Superior temporal gyrus (tissue), 1 donor: ENCODE measurements around the gene METTL8.
"Not testable (repeated sequence)": the region's sequence is repeated elsewhere in the genome, so short reads cannot be mapped to it uniquely, and the experiment has no call there.

Experiments used
- DNase-seq: peaks from one replicate; pipeline ENCODE4 v3.0.0-alpha.2; 2016; ENCODE audit errors: extremely low spot score

Gene METTL8

DNA sequence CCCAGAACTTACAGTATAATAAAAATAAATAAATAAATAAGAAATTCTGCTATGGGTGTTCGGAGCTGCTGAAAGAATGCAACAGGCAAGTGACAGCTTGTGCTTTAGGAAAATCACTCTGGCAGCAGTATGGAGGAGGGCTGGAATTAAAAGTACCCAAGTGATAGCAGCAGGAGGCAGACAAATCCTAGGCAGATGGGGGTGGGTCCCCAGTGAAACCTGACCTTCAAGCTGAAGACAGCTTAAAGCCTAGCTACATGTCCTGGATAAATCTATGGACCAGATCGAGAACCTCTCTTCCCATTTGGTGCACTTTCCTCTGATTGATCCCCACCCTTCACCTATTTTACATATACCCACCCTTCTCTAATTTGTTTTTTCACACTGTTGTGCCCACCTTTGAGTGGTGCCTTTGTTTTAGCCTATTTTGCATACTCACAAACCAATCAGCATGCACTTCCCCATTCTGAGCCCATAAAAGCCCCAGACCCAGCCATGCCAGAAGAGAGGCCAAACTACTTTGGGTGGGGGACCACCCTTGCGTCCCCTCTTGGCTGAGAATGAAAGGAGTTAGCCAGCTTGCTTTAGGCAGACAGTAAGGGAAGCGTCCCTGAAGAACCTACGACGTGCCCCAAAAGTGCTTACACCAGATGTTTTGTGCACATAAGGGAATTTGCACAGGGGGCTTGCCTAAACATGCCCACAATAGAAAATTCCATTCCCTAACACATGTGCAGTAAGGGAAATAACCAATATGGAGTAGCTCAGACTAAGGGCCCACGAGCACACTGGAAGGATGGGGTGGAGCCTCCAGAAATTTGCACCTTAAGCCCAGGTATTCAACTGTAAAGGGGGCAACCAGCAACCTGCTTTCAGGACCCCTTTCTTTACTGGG is 3.0 kb downstream of the METTL8 start:
- DNase-seq: no peak

DNA sequence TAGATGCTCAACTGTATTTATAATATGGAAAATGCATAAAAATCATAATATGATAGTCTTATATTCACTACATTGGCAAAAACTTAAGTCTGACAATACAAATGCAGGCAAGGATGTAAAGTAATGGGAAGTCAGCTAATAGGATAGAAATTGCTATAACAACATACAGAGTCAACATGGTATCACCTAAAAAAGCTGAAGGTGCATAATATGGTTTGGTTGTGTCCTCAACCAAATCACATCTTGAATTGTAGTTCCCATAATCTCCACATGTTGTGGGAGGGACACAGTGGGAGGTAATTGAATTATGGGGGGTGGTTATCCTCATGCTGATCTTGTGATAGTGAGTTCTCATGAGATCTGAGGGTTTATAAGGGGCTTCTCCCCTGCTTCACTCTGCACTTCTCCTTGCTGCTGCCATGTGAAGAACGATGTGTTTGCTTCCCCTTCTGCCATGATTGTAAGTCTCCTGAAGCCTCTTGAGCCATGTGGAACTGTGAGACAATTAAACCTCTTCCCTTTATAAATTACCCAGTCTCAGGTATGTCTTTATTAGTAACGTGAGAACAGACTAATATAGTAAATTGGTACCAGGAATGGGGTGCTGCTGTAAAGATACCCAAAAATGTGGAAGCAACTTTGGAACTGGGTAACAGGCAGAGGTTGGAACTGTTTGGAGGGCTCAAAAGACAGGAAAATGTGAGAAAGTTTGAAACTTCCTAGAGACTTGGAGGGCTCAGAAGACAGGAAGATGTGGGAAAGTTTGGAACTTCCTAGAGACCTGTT is 10.9 kb downstream of the METTL8 start:
- DNase-seq: not testable (repeated sequence)

DNA sequence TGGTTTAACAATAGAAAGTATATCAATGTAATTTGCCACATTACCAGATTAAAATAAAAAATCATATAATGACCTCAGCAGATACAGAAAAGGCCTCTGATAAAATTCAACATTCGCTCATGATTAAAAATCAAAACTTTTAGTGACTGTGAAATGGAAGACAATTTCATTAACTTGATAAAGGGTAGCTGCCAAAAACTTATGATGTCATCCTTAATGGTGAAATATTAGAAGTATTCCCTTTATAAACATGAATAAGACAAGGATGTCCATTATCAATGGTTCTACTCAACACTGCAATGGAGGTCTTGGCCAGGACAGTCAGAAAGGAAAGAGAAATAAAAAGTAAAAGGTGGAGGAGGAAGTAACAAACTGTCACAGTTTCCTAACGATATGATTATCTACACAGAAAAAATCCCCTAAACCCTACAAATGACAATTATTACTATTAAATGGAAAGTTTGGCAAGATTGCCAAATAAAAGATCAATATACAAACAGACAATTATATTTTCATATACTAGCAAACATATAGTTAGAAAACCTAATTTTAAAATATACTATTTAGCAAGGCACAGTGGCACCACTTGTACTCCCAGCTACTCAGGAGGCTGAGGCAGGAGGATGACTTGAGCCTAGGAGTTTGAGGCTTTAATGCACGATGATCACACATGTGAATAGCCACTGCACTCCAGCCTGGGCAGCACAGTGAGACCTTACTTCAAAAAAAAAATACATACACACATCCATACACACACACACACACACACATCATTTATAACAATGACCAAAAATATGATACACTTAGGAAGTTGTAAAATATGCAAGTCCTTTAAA is 12.8 kb downstream of the METTL8 start:
- DNase-seq: no peak

DNA sequence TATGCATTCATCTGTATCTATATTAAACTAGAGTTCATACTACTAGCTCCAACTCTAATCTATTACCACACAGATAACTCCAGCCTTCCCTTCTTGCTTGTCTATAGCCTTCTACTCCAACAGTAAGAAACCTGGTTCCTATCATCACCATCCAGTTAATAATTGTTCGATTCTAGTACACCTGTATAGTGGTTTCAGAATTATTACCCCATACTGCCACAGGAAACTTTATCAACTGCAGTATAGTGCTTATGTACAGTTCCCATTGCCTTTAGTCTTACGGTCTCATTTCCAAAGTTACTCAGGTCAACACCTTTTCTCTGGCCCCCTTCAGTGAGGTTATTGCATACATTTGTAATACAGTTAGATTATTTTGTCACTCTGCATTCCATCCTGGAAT is 14.5 kb downstream of the METTL8 start:
- no peak for DNase-seq

DNA sequence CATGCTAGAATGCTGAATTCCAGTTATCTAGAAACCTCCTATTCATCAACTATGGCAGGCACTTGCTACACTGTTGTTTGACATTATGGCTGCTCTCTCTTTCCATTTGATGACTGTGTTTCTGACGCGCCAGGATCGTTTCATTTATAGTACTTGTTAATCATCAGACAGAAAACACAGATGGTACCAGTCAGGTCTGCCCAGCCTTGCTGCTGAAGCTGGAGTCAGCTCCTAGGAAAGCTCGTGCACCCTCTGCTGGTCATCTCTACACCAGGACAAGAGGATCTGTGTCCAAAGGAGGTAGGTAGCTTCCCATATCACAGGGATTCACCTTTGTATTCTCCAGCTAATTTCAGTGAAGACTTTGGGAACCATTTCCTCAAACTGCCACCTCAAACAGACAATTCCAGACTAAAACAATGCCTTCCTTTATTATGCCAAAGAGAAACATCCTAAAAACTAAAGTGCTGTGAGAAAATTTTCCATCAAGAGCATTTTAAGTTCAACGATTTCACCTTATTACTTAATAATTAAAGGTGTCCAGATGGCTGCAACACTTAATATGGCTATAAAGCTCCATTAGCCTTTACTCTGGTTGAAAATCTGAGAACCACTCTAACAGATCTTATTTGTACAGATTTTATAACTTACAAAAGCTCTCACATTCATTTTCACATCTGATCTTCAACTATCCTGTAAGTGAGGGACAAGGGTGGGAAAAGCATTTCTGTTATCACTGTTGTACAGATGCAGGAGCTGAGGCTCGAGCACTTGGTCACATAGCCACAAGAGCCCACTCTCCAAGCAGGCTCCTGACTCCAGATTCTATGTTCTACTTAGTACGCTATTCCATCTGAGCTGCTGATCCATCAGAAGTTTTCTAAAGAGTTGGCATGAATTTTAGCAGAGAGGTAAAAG is 17.5 kb downstream of the METTL8 start:
- peak; percentile 95 for DNase-seq

DNA sequence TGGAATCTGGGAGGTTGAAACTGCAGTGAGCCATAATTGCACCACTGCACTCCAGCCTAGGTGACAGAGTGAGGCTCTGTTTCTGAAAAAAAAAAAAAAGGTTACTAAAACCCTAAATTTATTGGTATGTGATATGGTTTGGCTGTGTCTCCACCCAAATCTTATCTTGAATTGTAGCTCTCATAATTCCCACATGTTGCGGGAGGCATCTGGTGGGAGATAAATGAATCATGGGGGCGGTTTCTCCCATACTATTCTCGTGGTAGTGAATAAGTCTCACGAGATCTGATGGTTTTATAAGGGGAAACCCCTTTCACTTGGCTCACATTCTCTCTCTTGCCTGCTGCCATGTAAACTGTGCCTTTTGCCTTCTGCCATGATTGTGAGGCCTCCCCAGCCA is 19.1 kb downstream of the METTL8 start:
- DNase-seq: not testable (repeated sequence)

DNA sequence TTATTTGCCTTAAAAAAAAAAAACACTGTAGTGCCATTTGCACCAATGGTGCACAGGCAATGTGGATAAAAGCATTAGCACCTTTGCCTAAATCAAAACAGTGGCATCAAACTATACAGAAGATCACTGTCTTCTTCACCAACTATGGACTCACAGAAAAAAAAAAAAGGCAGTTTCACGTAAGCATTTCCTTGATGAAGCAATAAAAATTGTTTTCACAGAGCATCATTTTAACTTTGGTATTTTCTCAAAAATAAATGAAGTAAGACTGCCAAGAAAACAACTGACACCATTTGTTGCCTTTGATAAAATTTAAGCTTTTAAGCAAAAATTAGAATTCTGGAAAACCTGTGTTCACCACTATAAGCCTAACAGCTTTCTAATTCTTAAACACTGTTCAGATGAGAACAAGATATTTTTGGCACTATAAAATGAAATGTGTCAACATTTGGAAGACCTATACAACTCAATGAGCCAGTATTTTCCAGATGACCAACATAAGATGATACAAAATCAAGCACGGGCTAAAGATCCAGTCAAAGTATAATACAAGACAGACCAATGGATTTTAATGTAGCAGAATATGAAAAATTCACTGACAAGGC is 21.1 kb downstream of the METTL8 start:
- no peak for DNase-seq

DNA sequence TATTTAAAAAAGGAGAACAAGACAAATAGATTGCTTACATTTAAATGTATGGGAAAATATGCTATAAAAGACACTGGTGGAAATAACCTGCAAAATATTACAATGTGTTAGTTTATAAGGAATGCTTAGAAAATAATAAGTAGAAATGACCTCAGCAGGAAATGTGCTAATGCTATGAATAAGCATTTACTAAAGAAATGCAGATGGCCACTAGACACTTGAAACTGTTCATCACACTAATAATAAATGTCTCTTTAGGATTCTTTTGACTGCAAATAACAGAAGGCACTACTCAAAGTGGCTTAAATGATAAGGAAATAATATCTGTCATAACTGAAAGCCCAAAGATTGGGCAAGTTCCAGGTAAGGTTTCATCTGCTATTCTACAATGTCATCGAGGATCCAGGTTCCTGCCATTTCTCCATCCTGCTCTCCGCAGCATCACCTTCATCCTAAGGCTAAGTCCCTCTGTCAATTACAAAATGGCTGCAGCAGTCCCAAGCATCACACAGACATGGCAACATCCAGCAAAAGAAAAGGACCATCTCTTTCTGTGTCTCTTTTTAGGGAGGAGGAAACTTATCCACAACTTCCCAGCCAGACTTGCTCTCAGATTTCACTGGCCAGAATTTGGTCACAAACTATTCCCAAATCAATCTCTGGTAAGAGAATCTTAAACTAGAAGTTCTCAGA is 21.9 kb downstream of the METTL8 start:
- DNase-seq: no peak

DNA sequence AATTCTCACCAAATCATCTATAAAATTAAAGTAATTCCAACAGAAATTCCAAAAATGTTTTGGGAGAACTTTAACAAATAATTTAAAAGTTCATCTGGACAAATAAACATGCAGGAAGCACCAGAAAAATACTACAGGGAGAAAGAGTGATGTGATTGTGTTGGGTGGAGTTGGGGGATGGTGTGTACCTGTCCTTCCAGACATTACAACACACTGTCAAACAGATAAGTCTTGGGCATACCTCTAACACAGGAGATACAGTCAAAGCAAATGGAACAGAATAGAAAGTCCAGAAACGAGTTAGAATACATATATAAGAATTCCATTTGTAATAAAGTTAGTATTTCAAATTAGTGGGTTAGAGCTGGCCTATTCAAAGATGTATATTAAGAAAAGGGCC is 22.6 kb downstream of the METTL8 start:
- no peak for DNase-seq

DNA sequence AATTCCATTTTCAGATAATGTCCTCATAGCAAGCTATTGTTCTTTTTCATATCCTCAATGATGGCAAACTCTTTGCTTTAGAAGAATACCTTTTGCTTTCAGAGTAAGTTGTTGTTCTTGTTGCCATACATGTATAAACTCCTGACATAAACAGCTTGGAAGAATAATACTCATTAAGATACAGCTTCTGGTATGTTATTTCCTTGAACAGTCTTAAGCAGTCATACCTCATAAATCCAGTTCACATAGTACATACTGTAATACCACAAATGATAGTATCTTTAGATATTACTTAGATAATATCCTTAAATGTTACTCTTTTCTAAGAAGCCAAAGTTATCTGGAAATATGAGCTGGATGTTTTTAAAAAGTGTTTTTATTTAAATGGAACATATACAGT is 23.2 kb downstream of the METTL8 start:
- no peak for DNase-seq

DNA sequence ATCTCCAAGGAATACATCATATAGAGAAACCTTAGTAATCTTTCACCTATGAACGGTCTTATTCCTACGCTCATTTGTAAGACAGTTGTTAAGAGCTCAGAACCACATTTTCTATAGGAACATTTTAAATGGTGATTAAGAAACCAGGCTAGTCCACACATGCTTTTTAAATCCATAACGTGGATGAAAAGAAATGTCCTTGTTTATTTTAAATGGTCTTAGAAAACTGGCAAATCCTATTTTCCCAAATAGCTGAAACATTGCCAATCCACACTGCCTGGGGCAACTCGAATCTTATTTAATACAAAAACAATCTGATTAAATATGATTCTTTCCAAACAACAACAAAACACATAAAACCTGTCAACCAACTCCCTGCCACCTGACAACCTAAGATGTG is 23.7 kb downstream of the METTL8 start:
- no peak for DNase-seq

DNA sequence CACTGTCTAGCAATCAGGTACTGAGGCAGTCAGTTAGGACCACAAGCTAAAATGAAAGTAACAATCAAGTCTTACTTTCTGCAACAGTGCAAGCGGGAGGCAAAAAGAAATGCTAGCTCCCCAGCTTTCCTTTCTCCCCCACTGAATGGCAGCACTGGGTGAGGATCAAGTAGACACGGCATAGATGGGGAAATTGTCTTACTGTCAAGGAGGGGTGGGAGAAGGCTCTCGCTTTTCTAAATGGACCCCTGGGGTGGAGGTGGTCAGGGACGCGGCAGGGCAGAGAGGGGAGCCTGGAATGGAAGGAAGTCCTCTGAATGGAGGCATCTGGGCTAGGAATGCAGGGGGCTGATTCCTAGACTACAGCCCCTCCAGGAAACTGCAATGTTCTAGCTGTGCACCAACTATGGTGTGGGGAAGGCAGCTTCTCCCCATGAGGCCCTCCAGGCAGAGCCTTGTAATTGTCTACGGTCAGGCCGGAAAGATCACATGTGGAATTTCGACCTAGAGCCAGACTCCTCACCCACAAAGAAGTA is 24.3 kb downstream of the METTL8 start:
- DNase-seq: no peak

DNA sequence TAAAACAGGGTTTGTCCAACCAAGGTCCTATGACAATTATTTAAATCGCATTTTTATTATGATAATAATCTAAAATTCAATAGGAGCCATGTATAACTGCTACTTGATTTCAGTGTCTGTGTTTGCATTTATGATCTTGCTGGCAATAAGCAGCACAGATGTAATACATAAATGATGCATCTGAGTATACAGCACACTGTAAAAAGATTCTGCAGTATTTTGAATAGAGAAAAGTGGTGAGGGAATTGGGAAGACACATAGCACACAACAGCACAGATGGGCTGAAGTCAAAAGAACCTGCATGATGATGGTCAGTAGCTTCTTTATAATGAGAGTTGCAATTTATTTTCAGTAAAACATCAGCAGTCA is 26.1 kb downstream of the METTL8 start:
- no peak for DNase-seq

DNA sequence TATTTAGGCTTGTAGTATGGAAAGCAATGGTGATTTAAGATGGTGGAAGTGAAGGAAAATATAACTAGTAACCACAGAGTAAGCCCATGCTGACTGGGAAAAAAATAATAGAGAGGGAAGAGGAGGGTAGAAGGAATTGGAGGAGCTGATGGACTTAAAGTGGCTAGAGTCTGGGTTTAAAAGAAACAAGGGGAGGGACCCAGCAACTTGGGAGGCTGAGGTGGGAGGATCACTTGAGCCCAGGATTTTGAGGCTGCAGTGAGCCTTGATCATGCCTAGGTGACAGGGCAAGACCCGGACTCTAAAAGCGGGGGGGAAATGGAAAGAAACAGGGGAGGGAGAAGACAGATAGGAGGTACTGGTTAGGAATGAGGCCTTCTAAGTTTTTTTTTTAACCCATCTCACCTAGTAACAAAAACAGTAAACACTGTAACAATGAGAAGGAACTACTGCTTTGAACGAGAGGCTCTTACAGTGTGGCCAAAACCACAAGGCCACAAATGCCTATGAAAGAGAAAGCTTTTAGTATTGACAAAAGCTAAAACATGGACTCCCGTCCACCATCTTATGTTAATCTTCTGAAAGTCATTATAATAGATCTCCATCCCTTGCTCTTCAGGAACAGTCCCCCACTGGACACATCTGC is 26.6 kb downstream of the METTL8 start:
- no peak for DNase-seq

DNA sequence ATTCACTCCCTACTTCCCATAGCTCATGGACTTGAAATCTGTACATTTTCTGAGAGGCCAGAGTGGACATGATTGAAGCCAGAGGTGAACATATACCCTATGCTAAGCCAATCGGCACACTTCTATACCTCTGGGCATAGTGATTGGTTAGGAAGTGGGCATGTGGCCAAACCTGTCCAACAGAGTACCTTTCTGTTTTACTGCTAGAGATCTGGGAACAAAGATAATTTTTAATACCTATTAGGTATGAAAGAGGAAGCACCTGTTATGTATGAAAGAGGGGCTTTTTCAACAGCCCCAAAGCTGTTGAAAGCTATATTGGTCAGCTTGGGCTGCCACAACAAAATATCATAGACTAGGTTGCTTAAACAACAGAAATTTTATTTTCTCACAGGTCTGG is 27.7 kb downstream of the METTL8 start:
- DNase-seq: no peak

DNA sequence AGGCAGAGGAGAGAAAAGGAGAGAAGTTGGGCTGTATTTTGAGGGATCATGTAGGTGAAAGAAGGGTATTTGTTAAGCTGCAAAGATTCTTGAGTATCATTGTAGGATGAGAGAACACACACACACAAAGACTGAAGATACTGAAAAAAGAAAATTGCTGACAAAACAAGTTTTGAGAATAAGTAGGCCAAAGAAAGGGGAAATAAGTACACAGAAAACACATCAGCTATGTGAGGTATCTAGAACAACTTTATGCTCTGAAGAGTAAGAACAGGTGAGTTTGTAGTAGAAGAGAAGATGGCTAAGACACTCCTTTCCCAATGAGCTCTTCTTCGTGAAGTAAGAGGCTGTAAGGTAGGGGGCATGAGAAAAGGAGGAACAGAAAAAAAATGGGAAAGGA is 28.2 kb downstream of the METTL8 start:
- no peak for DNase-seq

DNA sequence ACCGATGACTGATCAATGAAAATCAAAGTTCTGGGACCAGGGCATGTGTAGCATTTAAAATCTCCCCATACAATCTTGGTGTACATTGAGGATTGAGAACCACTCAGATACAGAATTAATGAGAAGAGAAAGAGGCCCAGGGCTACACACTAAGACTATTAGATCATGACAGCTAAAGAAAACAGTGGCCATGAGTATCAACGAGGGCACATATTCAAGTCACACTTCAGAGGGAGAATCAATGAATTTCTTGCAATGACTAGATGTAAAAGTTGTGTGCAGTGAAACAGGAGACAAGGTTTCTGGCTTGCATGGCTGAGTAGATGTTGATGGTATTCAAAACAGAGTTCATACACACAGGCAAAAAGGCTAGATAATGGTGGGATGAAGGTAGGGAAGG is 29.1 kb downstream of the METTL8 start:
- DNase-seq: no peak

DNA sequence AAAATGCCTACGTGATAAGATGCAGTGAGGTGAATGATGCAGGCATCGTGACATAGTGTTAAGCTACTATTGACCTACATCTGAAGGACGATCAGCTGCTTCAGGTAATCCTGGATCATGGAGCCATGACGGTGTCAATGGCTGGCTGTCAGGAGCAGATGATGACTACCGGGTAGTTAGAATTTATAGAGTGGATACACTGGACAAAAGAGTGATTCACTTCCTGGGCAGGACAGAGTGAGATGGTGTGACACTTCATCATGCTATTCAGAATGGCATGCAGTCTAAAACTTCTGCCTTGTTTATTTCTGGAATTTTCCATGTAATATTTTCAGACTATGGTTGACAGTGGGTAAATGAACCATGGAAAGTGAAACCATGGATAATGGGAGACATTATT is 29.5 kb downstream of the METTL8 start:
- no peak for DNase-seq

DNA sequence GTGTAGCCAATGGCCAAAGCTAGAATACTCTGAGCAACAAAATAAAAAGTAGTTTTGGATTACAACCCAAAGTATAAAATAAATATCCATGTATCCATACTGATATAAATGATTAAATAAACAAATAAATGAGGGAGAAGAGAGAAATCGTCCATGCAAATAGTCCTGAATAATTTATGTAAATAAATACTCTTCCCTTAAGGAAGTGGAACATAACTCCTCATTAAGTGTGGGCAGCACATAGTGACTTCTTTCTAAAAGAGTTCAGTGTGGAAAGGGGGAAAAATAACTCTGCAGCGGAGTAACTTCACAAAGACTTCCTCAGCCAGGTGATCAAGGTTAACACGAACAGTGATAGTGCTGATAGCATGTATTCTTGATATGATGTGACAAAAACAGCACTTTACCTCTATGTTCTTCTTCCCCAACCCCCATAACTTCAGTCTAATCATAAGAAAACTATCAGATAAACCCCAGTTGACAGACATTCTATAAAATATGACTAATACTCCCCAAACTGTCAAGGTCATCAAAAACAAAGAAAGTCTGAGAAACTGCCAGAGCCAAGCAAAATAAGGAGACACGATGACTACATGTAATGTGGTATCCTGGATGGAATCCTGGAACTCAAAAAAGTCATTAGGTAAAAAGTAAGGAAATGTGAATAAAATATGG is 30.7 kb downstream of the METTL8 start:
- DNase-seq: no peak
